ENCODE results near the gene CDR2. TPM values are rescaled to one million over a fixed set of nuclear protein-coding genes. Genes with fewer than 3 reads are reported as not detected.

Gene CDR2
- polyA plus RNA-seq, 1 donor (not counting 4 experiments of a cell fraction or from before 2014, with no cell fraction given) = 37.1 TPM

- H3K4me1 ChIP-seq (ENCODE audit: control insufficient read depth, extremely low read depth, insufficient read depth, low read length) = no peaks in the 10 kb centered on the region
- DNase-seq (ENCODE audit: low read depth, low spot score) (no peak), FAIRE-seq (no peak)
- H4K20me1 ChIP-seq (ENCODE audit: control insufficient read depth, extremely low read depth, insufficient read depth, low read length) = no peaks in the 10 kb centered on the region
- H3K36me3 ChIP-seq (ENCODE audit: control insufficient read depth in 2 of 2, extremely low read depth in 1 of 2, insufficient read depth in 2 of 2, low read length in 2 of 2) = no peaks in the 10 kb centered on the region
- no peak overlapping the region for H2AFZ ChIP-seq (ENCODE audit: control insufficient read depth, low read length)
- dilution Hi-C loops (cut with MboI; ENCODE audit: extremely low pct_ligation_motif_present, low sequenced_read_pairs) = no loop called here
- TF ChIP-seq EZH2 (IDR thresholded peaks at IDR 0.05; ENCODE audit: low read length) = no peak
- TF ChIP-seq CTCF (optimal IDR thresholded peaks at IDR 0.05 in 1 of 3, IDR thresholded peaks at IDR 0.05 in 1 of 3, conservative IDR thresholded peaks at IDR 0.05 in 1 of 3; ENCODE audit: extremely low read depth in 1 of 3, insufficient read depth in 2 of 3, low read length in 3 of 3) = no peak
- H3K9me1 ChIP-seq (ENCODE audit: control insufficient read depth, extremely low read depth, insufficient read depth, low read length) = no peaks in the 10 kb centered on the region
- no peaks in the 10 kb centered on the region for H3K9me3 ChIP-seq (ENCODE audit: control insufficient read depth, low read depth, low read length)
- no peak overlapping the region for H3K9ac ChIP-seq (ENCODE audit: control insufficient read depth, extremely low read depth, insufficient read depth, low read length)
- no peaks in the 10 kb centered on the region for H3K27me3 ChIP-seq (ENCODE audit: control insufficient read depth, extremely low read depth, insufficient read depth, low read length)
- H3K4me2 ChIP-seq (ENCODE audit: control insufficient read depth, extremely low read depth, insufficient read depth, low read depth, low read length) = no peak overlapping the region
- H3K27ac ChIP-seq (ENCODE audit: control insufficient read depth, insufficient read depth, low read length) = no peak overlapping the region
- H3K4me3 ChIP-seq (ENCODE audit: control insufficient read depth in 2 of 3, extremely low read depth in 1 of 3, insufficient read depth in 2 of 3, low read depth in 1 of 3, low read length in 3 of 3) = no peak overlapping the region
- H3K79me2 ChIP-seq (ENCODE audit: control insufficient read depth, insufficient read depth, low read length) = no peaks in the 10 kb centered on the region
Measured at GRCh38 chr16:22386976-22387375, 12.6 kb upstream of the CDR2 start.

- H3K27ac ChIP-seq (ENCODE audit: control insufficient read depth, insufficient read depth, low read length) = no peak overlapping the region
- no peak for TF ChIP-seq CTCF (optimal IDR thresholded peaks at IDR 0.05 in 1 of 3, IDR thresholded peaks at IDR 0.05 in 1 of 3, conservative IDR thresholded peaks at IDR 0.05 in 1 of 3; ENCODE audit: extremely low read depth in 1 of 3, insufficient read depth in 2 of 3, low read length in 3 of 3)
- no peak for TF ChIP-seq EZH2 (IDR thresholded peaks at IDR 0.05; ENCODE audit: low read length)
- H2AFZ ChIP-seq (ENCODE audit: control insufficient read depth, low read length) = no peak overlapping the region
- no peak overlapping the region for H3K4me2 ChIP-seq (ENCODE audit: control insufficient read depth, extremely low read depth, insufficient read depth, low read depth, low read length)
- no peaks in the 10 kb centered on the region for H3K27me3 ChIP-seq (ENCODE audit: control insufficient read depth, extremely low read depth, insufficient read depth, low read length)
- H4K20me1 ChIP-seq (ENCODE audit: control insufficient read depth, extremely low read depth, insufficient read depth, low read length) = no peaks in the 10 kb centered on the region
- no peaks in the 10 kb centered on the region for H3K79me2 ChIP-seq (ENCODE audit: control insufficient read depth, insufficient read depth, low read length)
- H3K9me1 ChIP-seq (ENCODE audit: control insufficient read depth, extremely low read depth, insufficient read depth, low read length) = no peaks in the 10 kb centered on the region
- no peak overlapping the region for H3K9ac ChIP-seq (ENCODE audit: control insufficient read depth, extremely low read depth, insufficient read depth, low read length)
- FAIRE-seq (no peak), DNase-seq (ENCODE audit: low read depth, low spot score) (no peak)
- H3K4me3 ChIP-seq (ENCODE audit: control insufficient read depth in 2 of 3, extremely low read depth in 1 of 3, insufficient read depth in 2 of 3, low read depth in 1 of 3, low read length in 3 of 3) = no peak overlapping the region
- H3K36me3 ChIP-seq (ENCODE audit: control insufficient read depth in 2 of 2, extremely low read depth in 1 of 2, insufficient read depth in 2 of 2, low read length in 2 of 2) = no peaks in the 10 kb centered on the region
- dilution Hi-C loops (cut with MboI; ENCODE audit: extremely low pct_ligation_motif_present, low sequenced_read_pairs) = no loop called here
- H3K4me1 ChIP-seq (ENCODE audit: control insufficient read depth, extremely low read depth, insufficient read depth, low read length) = no peaks in the 10 kb centered on the region
- no peaks in the 10 kb centered on the region for H3K9me3 ChIP-seq (ENCODE audit: control insufficient read depth, low read depth, low read length)
Measured at GRCh38 chr16:22385196-22385595, 10.8 kb upstream of the CDR2 start.

Data from keratinocyte (primary cell).